ENCODE results near the gene GPC5. TPM values are rescaled to one million over a fixed set of nuclear protein-coding genes. Genes with fewer than 3 reads are reported as not detected.
A peak's percentile ranks its signal among the peaks of the same experiment; 100 is the strongest.
"Not testable (repeated sequence)": the region's sequence is repeated elsewhere in the genome, so short reads cannot be mapped to it uniquely, and the experiment has no call there.

The GPC5 gene
- total RNA-seq, 2 donors from 2014 or later, result 0.37 to 0.52 TPM

DNA sequence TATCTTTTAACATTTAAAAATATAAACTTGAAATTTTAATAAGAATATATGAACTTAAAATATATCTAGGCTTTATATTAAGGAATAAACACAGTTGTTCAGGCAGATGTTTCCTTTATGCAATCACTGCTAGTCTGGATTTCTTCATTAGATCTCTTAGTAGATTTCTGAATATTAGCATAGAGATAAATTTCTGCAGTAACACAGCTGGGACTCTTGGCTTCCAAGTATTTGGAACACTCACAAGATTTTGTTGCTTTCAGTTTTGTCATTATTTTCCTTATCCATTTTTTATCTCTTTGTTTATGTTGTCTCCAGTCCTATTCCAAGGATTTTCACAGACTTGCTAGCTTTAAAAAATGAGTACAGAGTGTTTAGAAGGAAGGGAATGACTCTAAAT is 857.1 kb downstream of the GPC5 start:
- intact Hi-C loops (cut with DNase I), result no loop called here
- no peak for DNase-seq (ENCODE audit: low spot score)

DNA sequence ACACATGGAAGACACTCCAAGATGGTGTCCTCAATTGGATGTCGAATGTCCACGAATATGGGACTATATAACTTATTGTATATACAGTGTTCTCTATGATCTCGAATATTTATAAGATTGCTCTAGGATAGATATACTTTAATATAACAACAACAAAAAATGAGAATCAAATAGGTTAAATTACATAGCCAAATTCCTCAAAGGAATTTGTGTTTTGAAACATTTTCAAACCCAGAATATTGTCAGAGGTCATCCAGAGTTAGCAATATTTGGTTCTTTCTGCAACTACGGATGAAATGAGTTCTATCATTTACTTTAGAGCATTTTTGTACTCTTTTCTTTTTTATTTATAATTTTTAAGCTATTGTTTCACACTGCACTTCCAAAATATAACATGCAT is 857.8 kb downstream of the GPC5 start:
- no peak for DNase-seq (ENCODE audit: low spot score)
- intact Hi-C loops (cut with DNase I), result no loop called here

DNA sequence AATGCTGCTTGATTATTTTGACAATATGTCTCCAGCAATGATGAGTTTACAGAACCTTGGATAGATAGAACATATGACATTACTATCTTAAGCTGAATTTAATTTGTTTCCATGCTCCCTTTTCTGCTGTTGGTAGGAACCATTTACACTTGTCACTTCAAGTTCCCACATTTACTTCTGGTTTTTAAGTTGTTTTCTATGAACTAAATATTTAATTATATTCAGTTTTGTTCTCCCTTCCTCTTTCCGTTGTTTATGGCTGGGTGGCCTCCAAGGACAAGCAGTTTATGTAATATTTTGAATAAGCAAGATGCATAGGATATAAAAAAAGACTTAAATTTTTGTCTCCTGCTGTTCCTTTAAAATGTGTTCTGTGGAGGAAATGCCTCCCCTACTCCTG is 860.6 kb downstream of the GPC5 start:
- DNase-seq (ENCODE audit: low spot score), result no peak
- intact Hi-C loops (cut with DNase I), result no loop called here

DNA sequence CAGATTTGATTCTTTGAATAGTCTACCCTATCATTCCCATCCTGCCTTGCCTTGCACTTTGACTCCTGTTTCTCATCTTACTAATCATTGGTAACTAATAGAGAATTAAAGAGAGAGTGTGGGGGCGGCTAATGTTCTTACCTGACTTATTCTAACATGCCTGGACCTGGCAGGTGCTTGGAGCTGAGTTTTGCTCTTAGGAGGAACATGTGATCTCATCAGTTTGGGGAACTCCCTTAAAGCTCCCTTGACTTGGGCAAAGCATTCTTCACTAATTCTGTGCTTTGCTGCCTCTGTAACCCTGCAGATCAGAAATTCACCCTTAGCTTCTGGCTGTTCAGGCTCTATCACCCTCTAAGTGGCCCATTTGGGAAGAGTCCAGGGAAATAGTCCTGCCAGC is 861.1 kb downstream of the GPC5 start:
- DNase-seq (ENCODE audit: low spot score), result no peak
- intact Hi-C loops (cut with DNase I), result no loop called here

DNA sequence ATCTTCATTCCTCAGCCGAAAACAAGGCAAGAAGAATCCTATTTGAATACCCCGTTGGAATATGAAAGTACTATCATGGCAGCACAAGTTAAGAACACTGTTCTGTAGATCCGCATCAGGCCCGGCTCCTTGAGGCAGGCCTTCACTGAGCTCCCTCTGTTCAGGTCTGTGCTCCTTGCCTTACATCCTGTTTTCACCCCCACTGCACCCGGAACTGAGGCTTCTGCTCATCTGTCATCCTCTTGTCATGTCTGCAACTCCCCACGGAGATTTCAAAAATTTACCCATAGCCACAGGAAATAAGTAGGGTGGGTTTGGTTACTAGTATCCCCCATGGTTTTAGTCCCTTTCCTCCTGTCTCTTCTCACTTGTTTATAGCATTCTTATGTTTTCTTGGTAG is 861.9 kb downstream of the GPC5 start:
- intact Hi-C loops (cut with DNase I), result no loop called here
- no peak for DNase-seq (ENCODE audit: low spot score)

DNA sequence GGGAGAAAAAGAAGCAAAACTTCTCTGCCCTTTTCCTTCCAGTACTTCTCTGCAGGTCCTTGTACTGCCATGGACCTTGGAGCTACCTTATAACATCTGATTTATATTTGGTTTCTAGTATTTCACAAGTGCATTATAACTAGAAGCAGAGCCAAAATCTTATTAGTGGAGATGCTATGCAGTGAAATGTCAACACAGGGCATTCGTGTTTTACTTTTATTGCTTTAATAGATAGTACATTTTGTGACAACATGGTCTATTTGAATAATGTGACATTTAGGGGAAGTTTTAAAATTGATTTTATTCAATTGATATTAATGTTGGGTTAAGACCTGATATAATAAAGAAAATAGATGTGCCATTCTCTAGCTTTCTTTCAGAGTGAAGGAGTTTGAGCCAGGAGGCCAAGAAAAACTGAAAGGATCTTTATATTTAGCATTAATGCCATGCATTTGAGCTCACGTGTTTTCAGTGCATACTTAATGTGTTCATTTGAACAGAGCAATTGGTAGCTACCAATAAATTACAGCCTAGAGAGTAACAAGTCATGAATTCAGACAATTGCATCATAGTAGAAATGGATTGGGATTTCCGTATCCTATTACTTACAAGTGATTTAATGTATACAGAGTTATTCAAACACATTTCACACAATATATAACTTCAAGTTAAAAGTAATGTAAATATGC is 863.8 kb downstream of the GPC5 start:
- no peak for DNase-seq (ENCODE audit: low spot score)
- intact Hi-C loops (cut with DNase I), result no loop called here

DNA sequence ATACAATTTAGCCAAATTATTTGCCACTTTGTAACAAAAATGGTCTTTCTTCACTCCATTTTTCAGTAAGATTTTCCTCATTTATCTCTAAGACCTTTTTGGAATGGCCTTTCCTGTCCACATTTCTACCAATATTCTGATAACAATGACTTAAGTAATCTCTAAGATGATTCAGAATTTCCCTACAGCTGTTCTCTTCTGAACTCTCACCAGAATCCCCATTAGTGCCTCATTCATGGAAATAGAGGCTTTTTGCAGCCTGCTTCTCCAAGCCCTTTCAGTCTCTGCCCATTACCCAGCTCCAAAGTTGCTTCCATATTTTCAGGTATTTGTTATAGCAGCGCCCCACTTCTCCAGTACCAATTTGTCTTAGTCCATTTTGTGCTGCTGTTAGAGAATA is 867.0 kb downstream of the GPC5 start:
- no peak for DNase-seq (ENCODE audit: low spot score)
- intact Hi-C loops (cut with DNase I), result no loop called here

DNA sequence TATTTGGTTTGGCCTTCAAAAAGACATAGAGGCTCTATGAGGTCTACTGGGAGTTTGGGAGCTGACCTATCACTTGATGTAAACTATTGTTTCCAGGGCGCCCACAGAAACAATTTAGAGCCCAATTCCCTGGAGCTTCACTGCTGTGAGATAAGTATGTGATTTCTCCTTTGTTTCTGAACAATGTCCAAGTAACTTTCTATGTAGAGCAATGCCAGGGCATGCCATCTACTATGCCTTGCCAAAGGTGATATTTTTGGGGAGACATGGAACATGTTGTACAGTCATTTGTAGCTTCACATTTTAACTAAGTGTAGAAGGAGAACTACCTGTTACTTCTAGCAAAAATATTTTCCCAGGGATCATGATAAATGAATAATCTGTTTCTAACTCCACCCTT is 872.6 kb downstream of the GPC5 start:
- DNase-seq (ENCODE audit: low spot score), result no peak
- intact Hi-C loops (cut with DNase I), result no loop called here

DNA sequence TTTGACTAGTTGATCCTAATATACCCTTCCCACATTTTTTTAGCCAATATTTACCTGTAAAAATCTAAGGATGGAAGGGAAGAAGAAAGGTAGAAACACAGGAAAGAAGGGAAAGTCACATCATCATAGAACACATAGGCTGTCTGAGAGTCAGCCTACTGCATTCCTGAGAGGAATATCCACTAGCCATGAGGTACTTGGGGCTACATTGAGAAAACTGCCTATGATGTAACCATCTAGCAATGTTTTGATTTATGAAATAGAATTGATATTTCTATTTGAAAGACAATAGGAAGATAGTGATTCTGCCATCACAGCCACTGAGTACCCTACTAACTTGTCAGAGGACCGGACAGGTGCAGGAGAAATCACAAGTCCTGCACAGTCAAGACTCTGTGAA is 873.8 kb downstream of the GPC5 start:
- intact Hi-C loops (cut with DNase I), result no loop called here
- no peak for DNase-seq (ENCODE audit: low spot score)

DNA sequence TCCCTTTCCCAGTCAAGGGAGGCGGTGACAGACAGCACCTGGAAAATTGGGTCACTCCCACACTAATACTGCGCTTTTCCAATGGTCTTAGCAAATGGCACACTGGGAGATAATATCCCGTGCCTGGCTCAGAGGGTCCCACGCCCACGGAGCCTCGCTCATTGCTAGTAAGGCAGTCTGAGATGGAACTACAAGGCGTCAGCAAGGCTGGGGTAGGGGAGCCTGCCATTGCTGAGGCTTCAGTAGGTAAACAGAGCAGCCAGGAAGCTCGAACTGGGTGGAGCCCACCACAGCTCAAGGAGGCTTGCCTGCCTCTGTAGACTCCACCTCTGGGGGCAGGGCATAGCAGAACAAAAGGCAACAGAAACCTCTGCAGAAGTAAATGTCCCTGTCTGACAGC is 882.6 kb downstream of the GPC5 start:
- intact Hi-C loops (cut with DNase I); DNase-seq (ENCODE audit: low spot score): not testable (repeated sequence)

DNA sequence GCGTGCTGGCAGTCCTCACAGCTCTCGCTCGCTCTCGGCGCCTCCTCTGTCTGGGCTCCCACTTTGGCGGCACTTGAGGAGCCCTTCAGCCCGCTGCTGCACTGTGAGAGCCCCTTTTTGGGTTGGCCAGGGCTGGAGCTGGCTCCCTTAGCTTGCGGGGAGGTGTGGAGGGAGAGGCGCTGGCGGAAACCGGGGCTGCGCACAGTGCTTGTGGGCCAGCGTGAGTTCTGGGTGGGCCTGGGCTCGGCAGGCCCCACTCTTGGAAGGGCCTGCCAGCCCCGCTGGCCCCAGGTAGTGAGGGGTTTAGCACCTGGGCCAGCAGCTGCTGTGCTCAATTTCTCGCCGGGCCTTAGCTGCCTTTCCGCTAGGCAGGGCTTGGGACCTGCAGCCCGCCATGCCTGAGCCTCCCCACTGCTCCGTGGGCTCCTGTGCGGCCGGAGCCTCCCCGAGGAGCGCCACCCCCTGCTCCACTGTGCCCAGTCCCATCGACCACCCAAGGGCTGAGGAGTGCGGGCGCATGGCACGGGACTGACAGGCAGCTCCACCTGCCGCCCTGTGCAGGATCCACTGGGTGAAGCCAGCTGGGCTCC is 892.4 kb downstream of the GPC5 start:
- DNase-seq (ENCODE audit: low spot score), result peak; percentile 72
- intact Hi-C loops (cut with DNase I), result not testable (repeated sequence)

DNA sequence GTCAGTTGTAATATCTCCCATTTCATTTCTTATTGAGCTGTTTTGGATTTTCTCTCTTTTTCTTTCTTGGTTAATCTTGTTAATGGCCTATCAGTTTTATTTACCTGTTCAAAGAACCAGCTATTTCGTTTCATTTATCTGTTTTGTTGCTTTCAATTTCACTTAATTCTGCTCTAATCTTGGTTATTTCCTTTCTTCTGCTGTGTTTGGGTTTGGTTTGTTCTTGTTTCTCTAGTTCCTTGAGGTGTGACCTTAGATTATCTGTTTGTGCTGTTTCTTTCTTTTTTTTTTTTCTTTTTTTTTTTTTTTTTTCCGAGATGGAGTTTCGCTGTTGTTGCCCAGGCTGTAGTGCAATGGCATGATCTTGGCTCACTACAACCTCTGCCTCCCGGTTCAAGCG is 896.1 kb downstream of the GPC5 start:
- DNase-seq (ENCODE audit: low spot score); intact Hi-C loops (cut with DNase I): not testable (repeated sequence)

DNA sequence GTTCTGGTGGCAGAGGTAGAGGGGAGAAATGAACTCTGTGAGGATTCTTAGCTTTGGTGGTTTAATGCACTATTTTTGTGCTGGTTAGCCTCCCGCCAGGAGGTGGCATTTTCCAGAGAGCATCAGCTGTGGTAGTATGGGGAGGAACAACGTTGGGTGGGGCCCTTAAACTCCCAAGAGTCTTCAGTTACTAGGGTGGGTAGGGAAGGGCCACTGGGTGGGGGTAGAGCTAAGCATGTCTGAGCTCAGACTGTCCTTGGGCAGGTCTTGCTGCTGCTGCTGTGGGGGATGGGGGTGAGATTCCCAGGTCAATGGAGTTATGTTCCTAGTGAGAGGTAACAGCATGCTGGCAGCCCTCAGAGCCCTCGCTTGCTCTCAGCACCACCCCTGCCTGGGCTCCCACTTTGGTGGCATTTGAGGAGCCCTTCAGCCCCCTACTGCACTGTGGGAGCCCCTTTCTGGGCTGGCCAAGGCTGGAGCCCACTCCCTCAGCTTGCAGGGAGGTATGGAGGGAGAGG is 897.8 kb downstream of the GPC5 start:
- intact Hi-C loops (cut with DNase I); DNase-seq (ENCODE audit: low spot score): not testable (repeated sequence)

DNA sequence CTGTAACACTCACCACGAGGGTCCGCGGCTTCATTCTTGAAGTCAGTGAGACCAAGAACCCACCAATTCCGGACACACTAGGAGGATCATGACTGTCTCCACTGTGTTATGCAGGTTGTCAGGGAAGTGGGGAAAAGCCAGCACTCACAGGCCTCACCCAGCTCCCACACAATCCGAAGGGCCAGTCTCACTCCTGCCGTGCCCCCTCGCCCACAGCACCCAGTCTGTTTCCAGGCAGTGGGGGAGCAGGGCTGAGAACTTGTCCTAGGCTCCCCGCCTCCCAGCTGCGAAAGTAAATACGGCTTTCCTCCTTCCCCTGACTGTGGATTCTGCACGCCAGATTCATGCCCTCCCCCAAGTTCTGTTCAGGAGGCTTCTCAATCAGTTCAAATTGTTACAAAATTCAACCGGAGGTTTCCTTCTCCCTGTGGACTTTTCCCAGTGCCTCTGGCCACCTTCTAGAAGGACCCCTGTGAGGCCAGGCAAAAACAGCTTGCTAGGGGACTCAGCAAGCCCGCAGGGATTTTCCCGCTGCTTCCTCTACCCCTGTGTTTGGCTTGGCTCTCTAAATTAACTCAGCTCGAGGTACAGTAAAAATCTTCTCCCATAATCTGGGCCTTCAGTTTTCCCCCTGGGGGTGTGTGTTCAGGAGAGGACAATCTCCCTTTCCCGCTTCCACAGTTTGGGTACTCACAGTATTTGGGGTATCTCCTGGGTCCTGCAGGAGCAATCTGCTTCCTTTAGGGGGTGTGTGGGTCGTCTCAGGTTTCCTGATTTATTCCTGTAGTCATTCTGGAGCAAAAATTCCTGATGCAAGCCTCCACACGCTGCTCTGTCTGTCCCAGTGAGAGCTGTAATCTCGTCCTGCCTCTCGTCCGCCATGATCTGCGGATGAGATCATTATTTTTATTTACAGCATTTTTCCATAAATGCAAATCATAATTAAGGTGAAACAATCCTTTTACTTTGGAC is 899.8 kb downstream of the GPC5 start:
- DNase-seq (ENCODE audit: low spot score), result no peak
- intact Hi-C loops (cut with DNase I), result no loop called here

DNA sequence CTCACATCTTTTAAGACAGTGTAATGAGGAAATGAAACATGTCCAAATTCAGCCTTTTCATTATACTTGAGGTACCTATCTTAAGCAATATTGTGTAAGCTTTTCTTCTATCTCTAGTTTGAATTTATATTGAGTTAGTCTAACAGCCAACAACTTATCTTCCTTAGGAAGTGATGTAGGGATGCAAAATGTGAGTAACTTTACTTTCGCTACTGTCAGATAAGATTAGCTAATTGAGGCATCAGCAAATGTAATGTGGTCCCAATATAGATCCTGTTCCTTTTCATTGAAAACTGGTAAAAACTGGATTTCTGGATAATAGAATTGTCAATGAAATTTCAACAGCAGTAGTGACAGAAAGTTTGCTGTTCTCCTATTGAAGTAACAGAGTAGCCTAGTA is 902.2 kb downstream of the GPC5 start:
- DNase-seq (ENCODE audit: low spot score), result no peak
- intact Hi-C loops (cut with DNase I), result no loop called here

DNA sequence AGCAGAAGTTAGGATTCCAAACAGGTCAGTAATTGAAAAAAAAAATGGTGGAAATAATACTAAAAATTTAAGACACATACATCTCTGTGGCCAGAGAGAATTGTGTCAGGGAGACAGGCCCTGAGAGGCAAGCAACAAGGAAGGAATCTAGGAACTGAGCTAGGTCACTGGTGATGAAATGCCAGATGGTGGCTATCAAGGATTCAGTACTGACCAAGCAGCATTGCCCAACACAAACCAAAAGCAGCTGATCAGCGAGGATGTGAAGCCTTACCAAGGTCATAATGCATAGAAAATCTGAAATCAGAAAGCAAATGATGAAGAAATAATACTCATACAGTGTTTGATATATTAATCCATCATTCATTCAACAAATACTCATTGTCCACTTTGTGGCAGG is 905.0 kb downstream of the GPC5 start:
- DNase-seq (ENCODE audit: low spot score), result no peak

DNA sequence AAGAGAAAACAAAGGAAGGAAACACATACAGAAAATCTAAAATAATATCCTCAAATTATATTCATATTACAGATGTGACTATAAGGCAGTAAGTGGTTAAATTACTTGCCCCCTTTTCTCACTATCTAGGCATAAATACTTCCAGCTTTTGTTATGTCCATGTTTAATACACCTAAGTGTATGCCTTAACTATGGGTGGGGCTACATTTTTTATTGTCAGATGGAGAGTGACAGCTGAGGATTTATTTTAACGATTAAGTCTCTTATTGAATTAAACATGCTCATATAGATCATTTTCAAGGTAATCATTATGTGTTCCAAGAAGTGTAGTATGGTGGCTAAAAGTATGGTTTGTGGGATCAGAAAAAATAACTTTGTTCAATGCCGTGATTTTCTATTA is 909.3 kb downstream of the GPC5 start:
- DNase-seq (ENCODE audit: low spot score), result no peak
- intact Hi-C loops (cut with DNase I), result no loop called here

More for the DNA sequence above, 905.0 kb downstream of the GPC5 start:
- intact Hi-C loops (cut with DNase I), result no loop called here

DNA sequence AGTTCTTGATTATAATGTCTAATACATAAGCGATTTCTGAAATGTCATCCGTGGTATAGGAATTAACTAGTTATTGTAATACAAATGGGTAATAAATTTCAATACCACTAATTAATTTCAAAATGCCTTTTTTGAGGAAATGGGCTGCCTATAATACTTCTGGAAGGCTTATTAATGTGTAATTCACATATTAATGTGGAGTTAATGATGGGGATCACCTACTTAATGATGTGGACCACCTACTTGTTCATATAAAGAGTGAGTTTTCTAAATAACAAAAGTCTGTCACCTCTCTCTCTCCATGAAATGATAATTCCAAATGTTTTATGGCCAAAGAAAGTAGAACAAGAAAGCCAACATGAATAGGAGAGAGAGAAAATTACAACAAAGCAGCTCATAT is 914.4 kb downstream of the GPC5 start:
- intact Hi-C loops (cut with DNase I), result no loop called here

DNA sequence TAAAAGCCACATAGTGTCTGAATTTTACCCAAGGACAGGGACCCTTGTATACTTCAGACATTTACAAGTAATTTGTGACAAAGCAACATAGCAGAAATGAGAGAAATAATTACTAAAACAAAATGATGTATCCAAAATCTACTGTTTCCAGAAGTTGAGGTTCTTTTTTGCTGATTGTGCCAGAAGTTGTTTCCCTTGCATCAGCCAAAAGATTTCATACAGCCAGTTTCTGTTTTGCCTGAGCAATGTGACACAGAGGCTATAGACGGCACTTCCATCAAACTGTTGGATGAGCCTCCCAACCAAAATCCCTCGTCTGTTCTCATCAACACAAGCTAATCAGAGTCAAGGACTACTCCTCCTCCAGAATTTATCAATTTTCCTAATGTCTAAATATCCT is 915.0 kb downstream of the GPC5 start:
- no peak for DNase-seq (ENCODE audit: low spot score)
- intact Hi-C loops (cut with DNase I), result no loop called here

More for the DNA sequence above, 914.4 kb downstream of the GPC5 start:
- no peak for DNase-seq (ENCODE audit: low spot score)

DNA sequence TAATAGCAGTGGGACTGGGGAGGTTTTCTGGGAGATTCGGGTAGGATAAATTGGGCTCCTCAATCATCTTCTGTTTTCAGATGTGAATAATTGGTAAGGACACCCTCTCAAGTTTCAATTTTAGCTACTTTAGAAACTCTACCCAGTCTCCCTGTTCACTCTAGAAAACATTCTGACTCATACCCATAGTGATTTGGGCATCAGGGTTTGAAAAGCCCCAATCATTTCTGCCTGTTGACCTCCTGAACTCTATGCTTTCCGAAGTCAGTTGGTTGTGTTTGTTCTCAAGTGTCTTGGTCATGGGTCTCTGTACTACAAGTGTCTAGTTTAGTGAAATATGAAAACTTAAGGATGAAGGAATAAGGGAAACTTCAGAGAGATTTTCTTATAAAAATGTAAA is 916.8 kb downstream of the GPC5 start:
- no peak for DNase-seq (ENCODE audit: low spot score)
- intact Hi-C loops (cut with DNase I), result no loop called here

All from posterior vena cava (tissue), 2 donors.